IMR-90 (cell line): Measurements from ENCODE around the gene CUX1.

Experiments
- BHLHE40 ChIP-seq: fragments of 150-350 bp; IDR thresholded peaks from 2 replicates; pipeline ENCODE4 v1.6.1; 2016; ENCODE audit warnings: mild to moderate bottlenecking, low read depth, low read length
- FOS ChIP-seq: fragments of 150-350 bp; IDR thresholded peaks from 2 replicates; pipeline ENCODE4 v1.6.1; 2016; ENCODE audit warnings: low read depth, low read length
- MAFK ChIP-seq: IDR thresholded peaks from 2 replicates; pipeline ENCODE4 v1.6.1; 2012; ENCODE audit warnings: low read depth, low read length, improper control_type of control experiment
- MAZ ChIP-seq: IDR thresholded peaks from 2 replicates; pipeline ENCODE4 v1.6.1; 2012; ENCODE audit warnings: low read depth, mild to moderate bottlenecking, low read length, improper control_type of control experiment, moderate library complexity, borderline replicate concordance
- MXI1 ChIP-seq: IDR thresholded peaks from 2 replicates; pipeline ENCODE4 v1.6.1; 2012; ENCODE audit warnings: low read depth, mild to moderate bottlenecking, low read length, moderate library complexity, borderline replicate concordance
- NFE2L2 ChIP-seq: fragments of 150-350 bp; IDR thresholded peaks from 2 replicates; pipeline ENCODE4 v1.6.1; 2016; ENCODE audit warnings: low read depth, mild to moderate bottlenecking, low read length
- POLR2A ChIP-seq: IDR thresholded peaks from 2 replicates; pipeline ENCODE4 v1.6.1; 2012; ENCODE audit warnings: mild to moderate bottlenecking, low read depth, low read length
- RAD21 ChIP-seq: IDR thresholded peaks from 2 replicates; pipeline ENCODE4 v1.6.1; 2012; ENCODE audit warnings: low read length, improper control_type of control experiment
- RFX5 ChIP-seq: IDR thresholded peaks from 2 replicates; pipeline ENCODE4 v1.8.0; 2012; ENCODE audit warnings: low read depth, mild to moderate bottlenecking, low read length, moderate library complexity
- SMC3 ChIP-seq: fragments of 150-350 bp; IDR thresholded peaks from 2 replicates; pipeline ENCODE4 v1.6.1; 2016; ENCODE audit warnings: low read depth, mild to moderate bottlenecking, antibody characterized with exemption, low read length, moderate library complexity
- TF ChIP-seq, protein P1 (sequence below): conservative IDR thresholded peaks from 2 replicates; pipeline ENCODE4 v1.5.1; 2012; ENCODE audit warnings: mild to moderate bottlenecking, low read depth, low read length, improper control_type of control experiment
- TF ChIP-seq, protein P2 (sequence below): fragments of 150-350 bp; IDR thresholded peaks from 2 replicates; pipeline ENCODE4 v1.6.1; 2017; ENCODE audit warnings: mild to moderate bottlenecking, antibody characterized with exemption, low read length, low read depth

DNA sequence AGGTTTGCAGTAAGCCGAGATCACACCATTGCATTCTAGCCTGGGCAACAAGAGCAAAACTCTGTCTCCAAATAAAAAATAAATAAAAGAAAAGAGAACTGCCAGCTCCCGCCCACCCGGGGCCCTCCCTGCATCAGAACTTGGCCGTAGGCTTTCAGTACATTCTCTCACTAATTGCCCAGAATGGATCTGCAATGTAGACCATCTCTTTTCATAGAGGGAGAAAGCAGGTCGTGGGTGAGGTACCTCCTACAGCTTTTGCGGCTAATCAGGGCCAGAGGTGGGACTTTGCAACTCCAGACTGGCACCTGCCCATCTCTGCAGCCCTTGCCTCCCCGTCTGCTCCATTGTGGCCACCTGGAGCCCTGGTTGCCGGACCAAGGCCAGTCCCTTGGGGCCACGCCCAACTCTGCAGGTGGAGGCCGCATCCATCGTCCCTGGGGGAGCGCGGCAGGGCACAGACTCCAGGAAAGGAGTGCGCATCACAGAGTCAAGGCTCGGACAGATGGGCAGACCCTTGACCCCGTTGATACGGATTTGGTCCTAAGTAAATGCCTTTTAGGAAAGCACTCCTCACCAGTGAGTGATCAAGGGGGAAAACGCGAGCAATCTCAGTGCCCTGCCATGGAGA, 290.2 kb downstream of the CUX1 start:
- no peak for TF ChIP-seq MAFK
- no peak for TF ChIP-seq BHLHE40
- TF ChIP-seq MXI1: no peak
- TF ChIP-seq SMC3: no peak
- TF ChIP-seq MAZ: no peak
- TF ChIP-seq POLR2A: no peak
- TF ChIP-seq, protein P1, sequence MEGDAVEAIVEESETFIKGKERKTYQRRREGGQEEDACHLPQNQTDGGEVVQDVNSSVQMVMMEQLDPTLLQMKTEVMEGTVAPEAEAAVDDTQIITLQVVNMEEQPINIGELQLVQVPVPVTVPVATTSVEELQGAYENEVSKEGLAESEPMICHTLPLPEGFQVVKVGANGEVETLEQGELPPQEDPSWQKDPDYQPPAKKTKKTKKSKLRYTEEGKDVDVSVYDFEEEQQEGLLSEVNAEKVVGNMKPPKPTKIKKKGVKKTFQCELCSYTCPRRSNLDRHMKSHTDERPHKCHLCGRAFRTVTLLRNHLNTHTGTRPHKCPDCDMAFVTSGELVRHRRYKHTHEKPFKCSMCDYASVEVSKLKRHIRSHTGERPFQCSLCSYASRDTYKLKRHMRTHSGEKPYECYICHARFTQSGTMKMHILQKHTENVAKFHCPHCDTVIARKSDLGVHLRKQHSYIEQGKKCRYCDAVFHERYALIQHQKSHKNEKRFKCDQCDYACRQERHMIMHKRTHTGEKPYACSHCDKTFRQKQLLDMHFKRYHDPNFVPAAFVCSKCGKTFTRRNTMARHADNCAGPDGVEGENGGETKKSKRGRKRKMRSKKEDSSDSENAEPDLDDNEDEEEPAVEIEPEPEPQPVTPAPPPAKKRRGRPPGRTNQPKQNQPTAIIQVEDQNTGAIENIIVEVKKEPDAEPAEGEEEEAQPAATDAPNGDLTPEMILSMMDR: no peak
- no peak for TF ChIP-seq FOS
- TF ChIP-seq, protein P2, sequence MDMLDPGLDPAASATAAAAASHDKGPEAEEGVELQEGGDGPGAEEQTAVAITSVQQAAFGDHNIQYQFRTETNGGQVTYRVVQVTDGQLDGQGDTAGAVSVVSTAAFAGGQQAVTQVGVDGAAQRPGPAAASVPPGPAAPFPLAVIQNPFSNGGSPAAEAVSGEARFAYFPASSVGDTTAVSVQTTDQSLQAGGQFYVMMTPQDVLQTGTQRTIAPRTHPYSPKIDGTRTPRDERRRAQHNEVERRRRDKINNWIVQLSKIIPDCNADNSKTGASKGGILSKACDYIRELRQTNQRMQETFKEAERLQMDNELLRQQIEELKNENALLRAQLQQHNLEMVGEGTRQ: no peak
- no peak for TF ChIP-seq RFX5
- TF ChIP-seq RAD21: no peak
- no peak for TF ChIP-seq NFE2L2
